H1 (cell line): ENCODE data around the gene ACBD6. TPM values are rescaled to one million over a fixed set of nuclear protein-coding genes. Genes with fewer than 3 reads are reported as not detected.

ENCODE experiments used
- CTCF ChIA-PET: fragments of 300-600 bp; sonication (Branson Sonifier 250); formaldehyde crosslinking; loops from one replicate; lab custom pipeline; 2021; ENCODE audit not compliant: partially characterized antibody; lab: Charles Lee
- POLR2A ChIA-PET: fragments of 300-600 bp; sonication (Branson Sonifier 250); formaldehyde crosslinking; loops from one replicate; lab custom pipeline; 2021; ENCODE audit warnings: inconsistent platforms; ENCODE audit not compliant: partially characterized antibody; lab: Charles Lee
- DNase-seq, 2 experiments: peaks; one replicate each; pipeline versions ENCODE4 v3.0.0 to v3.0.0-alpha.2; 2010 to 2022; ENCODE audit warnings: low spot score in 2 of 2, low read depth in 1 of 2, mixed read lengths in 1 of 2
- FAIRE-seq: peaks from 2 replicates; lab custom pipeline; 2011; peaks lifted over from hg19 to GRCh38; lab: Jason Lieb, UNC
- H2AFZ ChIP-seq: 2 replicates; pipeline ENCODE4 v1.8.1; 2012; ENCODE audit warnings: low read length, inconsistent platforms
- H2AK5ac ChIP-seq: 2 replicates; pipeline ENCODE4 v1.6.1; 2013; ENCODE audit warnings: low read depth, low read length
- H2BK120ac ChIP-seq: replicated peaks from 2 replicates; pipeline ENCODE3; 2013; ENCODE audit warnings: low read depth, low read length, inconsistent platforms
- H2BK12ac ChIP-seq: 2 replicates; pipeline ENCODE4 v1.6.1; 2013; ENCODE audit warnings: low read depth, low read length
- H2BK15ac ChIP-seq: 2 replicates; pipeline ENCODE4 v1.6.1; 2013; ENCODE audit warnings: low read length
- H2BK20ac ChIP-seq: 2 replicates; pipeline ENCODE4 v1.6.1; 2013; ENCODE audit warnings: low read length
- H2BK5ac ChIP-seq: 2 replicates; pipeline ENCODE4 v1.6.1; 2013; ENCODE audit warnings: low read depth, low read length
- H3K14ac ChIP-seq: 2 replicates; pipeline ENCODE4 v1.6.1; 2013; ENCODE audit warnings: inconsistent platforms; ENCODE audit not compliant: insufficient read length
- H3K18ac ChIP-seq: 2 replicates; pipeline ENCODE4 v1.6.1; 2013; ENCODE audit warnings: low read length; ENCODE audit errors: extremely low read depth
- H3K23ac ChIP-seq: 2 replicates; pipeline ENCODE4 v1.6.1; 2013; ENCODE audit warnings: inconsistent platforms; ENCODE audit not compliant: insufficient read length
- H3K23me2 ChIP-seq: 2 replicates; pipeline ENCODE4 v1.6.1; 2013; ENCODE audit warnings: low read depth, low read length
- H3K27ac ChIP-seq: 2 replicates; pipeline ENCODE4 v1.6.1; 2011; ENCODE audit warnings: low read depth, low read length, inconsistent platforms
- H3K27me3 ChIP-seq, 4 experiments: replicated peaks in 1 of 4; 1 replicate in 1 of 4; 2 replicates in 3 of 4; pipeline versions ENCODE4 v1.6.1 to v1.8.1; 2011 to 2013; ENCODE audit warnings: low read length in 3 of 4, mild to moderate bottlenecking in 3 of 4, inconsistent platforms in 2 of 4, mixed read lengths in 2 of 4, moderate library complexity in 1 of 4; ENCODE audit not compliant: control insufficient read depth in 3 of 4, insufficient read depth in 3 of 4; ENCODE audit errors: extremely low read depth in 1 of 4
- H3K36me3 ChIP-seq, 4 experiments: 2 replicates each; pipeline versions ENCODE4 v1.6.1 to v1.8.1; 2011 to 2013; ENCODE audit warnings: mild to moderate bottlenecking in 4 of 4, low read length in 3 of 4, moderate library complexity in 2 of 4, control low read depth in 1 of 4, inconsistent platforms in 1 of 4; ENCODE audit not compliant: insufficient read depth in 4 of 4, control insufficient read depth in 2 of 4
- H3K4ac ChIP-seq: replicated peaks from 2 replicates; pipeline ENCODE3; 2013; ENCODE audit warnings: low read length, low read depth, mixed read lengths, inconsistent platforms; ENCODE audit not compliant: insufficient read length
- H3K4me1 ChIP-seq, 4 experiments: replicated peaks in 1 of 4; 1 replicate in 1 of 4; 2 replicates in 3 of 4; pipeline versions ENCODE4 v1.6.1 to v1.8.1; 2011 to 2013; ENCODE audit warnings: low read length in 3 of 4, inconsistent platforms in 2 of 4, mixed read lengths in 1 of 4; ENCODE audit not compliant: insufficient read depth in 4 of 4, control insufficient read depth in 3 of 4
- H3K4me2 ChIP-seq, 2 experiments: 2 replicates each; pipeline versions ENCODE4 v1.6.1 to v1.8.1; 2011 to 2013; ENCODE audit warnings: low read depth in 2 of 2, low read length in 2 of 2, control low read depth in 1 of 2, inconsistent platforms in 1 of 2, mild to moderate bottlenecking in 1 of 2; ENCODE audit not compliant: insufficient read depth in 1 of 2
- H3K4me3 ChIP-seq, 4 experiments: fragments of 200-600, 300-600 bp in 1 of 4; sonication (generic), shearing (Covaris generic), sonication (Bioruptor Twin) in 1 of 4; 2 replicates each; pipeline versions ENCODE4 v1.5.1 to v1.8.1; 2011 to 2016; ENCODE audit warnings: low read length in 4 of 4, low read depth in 3 of 4, control low read depth in 2 of 4, inconsistent platforms in 2 of 4, mild to moderate bottlenecking in 2 of 4, mixed read lengths in 1 of 4, moderate library complexity in 1 of 4; ENCODE audit not compliant: insufficient read depth in 2 of 4; ENCODE audit errors: extremely low read depth in 1 of 4
- H3K56ac ChIP-seq: replicated peaks from 2 replicates; pipeline ENCODE3; 2013; ENCODE audit warnings: low read depth, mild to moderate bottlenecking, mixed read lengths, low read length, inconsistent platforms; ENCODE audit not compliant: insufficient read length
- H3K79me1 ChIP-seq: 2 replicates; pipeline ENCODE4 v1.6.1; 2013; ENCODE audit warnings: low read depth, low read length, control low read depth
- H3K79me2 ChIP-seq, 2 experiments: 2 replicates each; pipeline versions ENCODE4 v1.6.1 to v1.8.1; 2012 to 2013; ENCODE audit warnings: low read length in 2 of 2, mild to moderate bottlenecking in 2 of 2, inconsistent platforms in 1 of 2; ENCODE audit not compliant: insufficient read depth in 2 of 2, control insufficient read depth in 1 of 2
- H3K9ac ChIP-seq, 4 experiments: replicated peaks in 1 of 4; 1 replicate in 1 of 4; 2 replicates in 3 of 4; pipeline versions ENCODE4 v1.6.1 to v1.8.1; 2011 to 2013; ENCODE audit warnings: low read depth in 3 of 4, low read length in 3 of 4, control low read depth in 2 of 4, mild to moderate bottlenecking in 2 of 4, moderate library complexity in 2 of 4, inconsistent platforms in 1 of 4; ENCODE audit errors: extremely low read depth in 1 of 4
- H3K9me3 ChIP-seq, 2 experiments: 2 replicates each; pipeline versions ENCODE4 v1.6.1 to v1.8.1; 2012 to 2013; ENCODE audit warnings: mild to moderate bottlenecking in 2 of 2, moderate library complexity in 2 of 2, control low read depth in 1 of 2, inconsistent platforms in 1 of 2, low read depth in 1 of 2, low read length in 1 of 2, mixed read lengths in 1 of 2; ENCODE audit not compliant: insufficient read depth in 2 of 2
- H4K20me1 ChIP-seq, 2 experiments: replicated peaks in 1 of 2; 2 replicates each; pipeline versions ENCODE3 to v1.8.1; 2011 to 2013; ENCODE audit warnings: inconsistent platforms in 2 of 2, low read length in 2 of 2, mild to moderate bottlenecking in 1 of 2; ENCODE audit not compliant: insufficient read depth in 2 of 2, control insufficient read depth in 1 of 2
- H4K5ac ChIP-seq: 2 replicates; pipeline ENCODE4 v1.6.1; 2013; ENCODE audit warnings: low read length, low read depth, mixed read lengths, inconsistent platforms; ENCODE audit not compliant: insufficient read length
- H4K8ac ChIP-seq: 2 replicates; pipeline ENCODE4 v1.8.0; 2013; ENCODE audit warnings: mild to moderate bottlenecking, moderate library complexity, low read length, inconsistent platforms; ENCODE audit not compliant: insufficient read depth; ENCODE audit errors: extremely low read depth
- H4K91ac ChIP-seq: replicated peaks from 2 replicates; pipeline ENCODE3; 2013; ENCODE audit warnings: low read length, mixed read lengths, inconsistent platforms; ENCODE audit not compliant: insufficient read length
- CBX5 ChIP-seq: fragments of 300-800, 300-1000 bp; sonication (generic); IDR thresholded peaks from 2 replicates; pipeline ENCODE4 v1.7.1; 2016; ENCODE audit warnings: antibody characterized with exemption, low read length, low read depth
- HDAC2 ChIP-seq, 2 experiments: fragments of 300-600 bp in 1 of 2; sonication (generic) in 1 of 2; IDR thresholded peaks; 2 replicates each; pipeline ENCODE4 v1.6.1; 2011 to 2012; ENCODE audit warnings: low read depth in 2 of 2, low read length in 2 of 2, mild to moderate bottlenecking in 2 of 2, moderate library complexity in 2 of 2, borderline replicate concordance in 1 of 2, inconsistent platforms in 1 of 2
- JUND ChIP-seq: IDR thresholded peaks from 2 replicates; pipeline ENCODE4 v1.6.1; 2011; ENCODE audit warnings: mild to moderate bottlenecking, improper control_type of control experiment, low read length
- MAFK ChIP-seq: IDR thresholded peaks from 2 replicates; pipeline ENCODE4 v1.6.1; 2012; ENCODE audit warnings: low read depth, mild to moderate bottlenecking, improper control_type of control experiment, low read length
- NRF1 ChIP-seq: IDR thresholded peaks from 2 replicates; pipeline ENCODE4 v1.6.1; 2011; ENCODE audit warnings: mild to moderate bottlenecking, low read depth, low read length, improper control_type of control experiment
- RBBP5 ChIP-seq: IDR thresholded peaks from 2 replicates; pipeline ENCODE4 v1.7.1; 2012; ENCODE audit warnings: low read depth, mild to moderate bottlenecking, inconsistent platforms, low read length, moderate library complexity, borderline replicate concordance
- RNF2 ChIP-seq: fragments of 200-900, 300-1000 bp; sonication (generic); IDR thresholded peaks from 2 replicates; pipeline ENCODE4 v1.7.1; 2016; ENCODE audit warnings: borderline replicate concordance, low read depth, mild to moderate bottlenecking, antibody characterized with exemption, low read length; ENCODE audit not compliant: poor library complexity, severe bottlenecking; ENCODE audit errors: missing control alignments
- SIN3A ChIP-seq, 2 experiments: IDR thresholded peaks in 1 of 2; conservative IDR thresholded peaks in 1 of 2; 2 replicates each; pipeline ENCODE4 v1.6.1; 2011 to 2012; ENCODE audit warnings: low read length in 2 of 2, improper control_type of control experiment in 1 of 2, low read depth in 1 of 2, mild to moderate bottlenecking in 1 of 2
- TAF7 ChIP-seq: optimal IDR thresholded peaks from 2 replicates; pipeline ENCODE3; 2011; ENCODE audit warnings: low read depth, mild to moderate bottlenecking, inconsistent platforms, low read length, moderate library complexity, borderline replicate concordance
- TCF12 ChIP-seq: IDR thresholded peaks from 2 replicates; pipeline ENCODE4 v1.6.1; 2011; ENCODE audit warnings: low read depth, mild to moderate bottlenecking, low read length
- ZNF274 ChIP-seq: IDR thresholded peaks from 2 replicates; pipeline ENCODE4 v1.7.0; 2012; ENCODE audit warnings: low read length, borderline replicate concordance; ENCODE audit errors: extremely low read depth
- WGBS, 2 experiments: shearing (Covaris generic) in 1 of 2; methylation state at CpG; one replicate each; pipeline versions ENCODE4 v1.1.6 to v1.1.7; 2013 to 2015; ENCODE audit warnings: low lambda C conversion rate in 2 of 2, mixed read lengths in 2 of 2, inconsistent platforms in 1 of 2, low coverage in 1 of 2, missing lambda C conversion rate in 1 of 2; ENCODE audit not compliant: insufficient replicate concordance in 2 of 2, insufficient coverage in 1 of 2, insufficient read length in 1 of 2; ENCODE audit errors: extremely low coverage in 1 of 2, missing lambda C conversion rate in 1 of 2; 5-methylcytosine and 5-hydroxymethylcytosine counted together
- polyA plus RNA-seq, 7 experiments: library from polyadenylated mRNA; depleted of rRNA in 3 of 7; stranded (reverse) in 5 of 7; unstranded in 2 of 7; fragments of >200 nt in 5 of 7; fragments of 200-250 nt in 2 of 7; gene quantifications; 1 replicate in 5 of 7; 2 replicates in 1 of 7; 4 replicates in 1 of 7; pipeline versions ENCODE4 v1.2.1 to v1.2.3, GENCODE V29; 2011 to 2013; ENCODE audit warnings: missing spikeins in 2 of 7, mixed read lengths in 2 of 7
- total RNA-seq: library from RNA; stranded (reverse); fragmentation: NEBNext Ultra II Directional; extraction: Animal tissue kit (Norgen Biotek cat#: 25700); gene quantifications from 2 replicates; pipeline ENCODE4 v1.2.1, GENCODE V29; 2021

Gene ACBD6
- total and polyA plus RNA-seq, 2 of the 8 experiments (the other 6 are each of a cell fraction or from before 2014, with no cell fraction given) = 52.0 to 67.7 TPM

DNA sequence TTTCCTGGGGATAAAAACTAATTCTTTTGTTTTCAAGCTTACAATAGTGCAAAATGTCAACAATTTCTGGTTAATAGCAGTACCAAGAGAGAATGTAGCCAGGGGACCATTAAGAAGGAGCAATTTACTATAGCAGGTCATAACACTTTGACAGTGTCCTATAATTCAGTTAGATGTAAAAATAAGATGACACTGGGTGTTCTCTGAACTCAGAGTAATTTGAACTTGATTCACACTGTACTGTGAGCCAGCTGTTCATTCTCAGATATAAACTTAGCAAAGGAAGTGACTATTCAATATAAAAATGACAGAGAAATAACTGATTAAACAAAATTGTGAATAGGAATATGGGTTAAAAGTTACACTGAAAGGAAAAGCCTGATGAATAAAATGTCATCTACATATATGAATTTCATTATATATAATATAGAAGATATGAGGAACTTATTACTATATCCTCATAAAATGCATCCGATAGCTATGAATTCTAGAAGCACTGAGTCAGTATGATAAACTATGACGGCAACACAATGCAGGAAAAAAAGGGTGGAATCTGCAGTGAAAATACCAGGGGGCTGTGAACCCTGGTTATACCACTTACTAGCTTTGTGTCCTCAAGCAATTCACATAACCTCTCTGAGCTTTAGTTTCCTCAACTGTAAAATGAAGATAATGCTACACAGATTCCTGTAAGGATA lies 135.9 kb downstream of the ACBD6 start:
- CTCF ChIA-PET = interaction anchor here (0.6 to 4.6 kb wide), 16 partner anchors 11 to 623 kb away, joined by 3 to 25 read pairs (median 4); no protein-coding TSS in a partner anchor
- TF ChIP-seq TCF12 (no peak), HDAC2 (IDR thresholded peaks at IDR 0.05; ENCODE audit: borderline replicate concordance in 1 of 2, low read depth in 2 of 2, low read length in 2 of 2) (no peak), SIN3A (conservative IDR thresholded peaks at IDR 0.05 in 1 of 2, IDR thresholded peaks at IDR 0.05 in 1 of 2; ENCODE audit: low read depth in 1 of 2, low read length in 2 of 2) (no peak), JUND (no peak), NRF1 (no peak), TAF7 (no peak), CBX5 (no peak), ZNF274 (no peak), RNF2 (no peak), RBBP5 (no peak), MAFK (no peak)

More for the DNA sequence above, 135.9 kb downstream of the ACBD6 start:
- DNase-seq = no peak
- Histone ChIP-seq H4K20me1 (no peaks in the 10 kb centered on the region), H3K4me3 (no peak overlapping the region), H3K18ac (no peak overlapping the region), H4K8ac (no peak overlapping the region), H2BK12ac (no peak overlapping the region), H4K91ac (no peak overlapping the region), H3K14ac (no peak overlapping the region), H2AFZ (no peak overlapping the region), H4K5ac (no peak overlapping the region), H3K4me1 (peaks cover 0 to 11% (median 2%) of the 10 kb centered on the region in 4 experiments; a peak in 5 of 7 replicates), H2BK20ac (no peak overlapping the region), H3K4me2 (no peak overlapping the region), H3K23ac (no peak overlapping the region), H2BK5ac (no peak overlapping the region), H2AK5ac (no peak overlapping the region), H3K23me2 (no peaks in the 10 kb centered on the region; the same call in 1 of the 2 replicates), H3K79me2 (no peaks in the 10 kb centered on the region), H2BK120ac (no peak overlapping the region), H3K27me3 (no peaks in the 10 kb centered on the region), H3K79me1 (no peaks in the 10 kb centered on the region), H3K9me3 (no peaks in the 10 kb centered on the region), H3K36me3 (no peaks in the 10 kb centered on the region), H2BK15ac (no peak overlapping the region), H3K9ac (no peak overlapping the region), H3K4ac (no peak overlapping the region), H3K27ac (no peak overlapping the region), H3K56ac (no peak overlapping the region)
- WGBS, 2 experiments = 92% methylated on average over 2 of the region's 2 CpGs; no CpG with 5 or more reads in 1 of the 2 experiments
- POLR2A ChIA-PET = no interaction called here
- FAIRE-seq = no peak
